IMR-90 (cell line): ENCODE data around the gene TSN.

Experiments used
- TF ChIP-seq, protein P1 (sequence below): conservative IDR thresholded peaks from 2 replicates; pipeline ENCODE4 v1.5.1; 2012; ENCODE audit warnings: mild to moderate bottlenecking, low read depth, low read length, improper control_type of control experiment
- TF ChIP-seq, protein P2 (sequence below): fragments of 150-350 bp; IDR thresholded peaks from 2 replicates; pipeline ENCODE4 v1.6.1; 2017; ENCODE audit warnings: mild to moderate bottlenecking, antibody characterized with exemption, low read length, low read depth

DNA sequence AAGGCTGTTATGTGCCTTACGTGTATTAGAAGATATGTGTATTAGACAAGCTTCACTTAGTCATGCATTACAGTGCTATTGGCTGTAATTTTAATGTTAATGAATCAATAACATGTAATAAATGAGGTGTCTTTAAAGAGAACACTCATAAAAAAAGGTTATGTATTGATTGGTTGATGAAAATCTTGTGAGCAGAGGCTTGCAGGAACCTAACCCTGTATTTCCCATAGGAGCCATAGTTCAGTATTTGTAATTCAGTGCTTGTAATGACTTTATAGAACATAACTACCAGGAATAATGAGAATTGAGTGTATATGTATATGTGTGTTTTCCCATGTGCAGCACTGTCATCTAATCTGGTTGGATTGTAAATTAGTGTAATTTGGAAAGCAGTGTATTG, 33.2 kb downstream of the TSN start:
- TF ChIP-seq, protein P1, sequence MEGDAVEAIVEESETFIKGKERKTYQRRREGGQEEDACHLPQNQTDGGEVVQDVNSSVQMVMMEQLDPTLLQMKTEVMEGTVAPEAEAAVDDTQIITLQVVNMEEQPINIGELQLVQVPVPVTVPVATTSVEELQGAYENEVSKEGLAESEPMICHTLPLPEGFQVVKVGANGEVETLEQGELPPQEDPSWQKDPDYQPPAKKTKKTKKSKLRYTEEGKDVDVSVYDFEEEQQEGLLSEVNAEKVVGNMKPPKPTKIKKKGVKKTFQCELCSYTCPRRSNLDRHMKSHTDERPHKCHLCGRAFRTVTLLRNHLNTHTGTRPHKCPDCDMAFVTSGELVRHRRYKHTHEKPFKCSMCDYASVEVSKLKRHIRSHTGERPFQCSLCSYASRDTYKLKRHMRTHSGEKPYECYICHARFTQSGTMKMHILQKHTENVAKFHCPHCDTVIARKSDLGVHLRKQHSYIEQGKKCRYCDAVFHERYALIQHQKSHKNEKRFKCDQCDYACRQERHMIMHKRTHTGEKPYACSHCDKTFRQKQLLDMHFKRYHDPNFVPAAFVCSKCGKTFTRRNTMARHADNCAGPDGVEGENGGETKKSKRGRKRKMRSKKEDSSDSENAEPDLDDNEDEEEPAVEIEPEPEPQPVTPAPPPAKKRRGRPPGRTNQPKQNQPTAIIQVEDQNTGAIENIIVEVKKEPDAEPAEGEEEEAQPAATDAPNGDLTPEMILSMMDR = no peak
- TF ChIP-seq, protein P2, sequence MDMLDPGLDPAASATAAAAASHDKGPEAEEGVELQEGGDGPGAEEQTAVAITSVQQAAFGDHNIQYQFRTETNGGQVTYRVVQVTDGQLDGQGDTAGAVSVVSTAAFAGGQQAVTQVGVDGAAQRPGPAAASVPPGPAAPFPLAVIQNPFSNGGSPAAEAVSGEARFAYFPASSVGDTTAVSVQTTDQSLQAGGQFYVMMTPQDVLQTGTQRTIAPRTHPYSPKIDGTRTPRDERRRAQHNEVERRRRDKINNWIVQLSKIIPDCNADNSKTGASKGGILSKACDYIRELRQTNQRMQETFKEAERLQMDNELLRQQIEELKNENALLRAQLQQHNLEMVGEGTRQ = no peak
